ENCODE data around the gene MRTFB.

MRTFB gene

DNA sequence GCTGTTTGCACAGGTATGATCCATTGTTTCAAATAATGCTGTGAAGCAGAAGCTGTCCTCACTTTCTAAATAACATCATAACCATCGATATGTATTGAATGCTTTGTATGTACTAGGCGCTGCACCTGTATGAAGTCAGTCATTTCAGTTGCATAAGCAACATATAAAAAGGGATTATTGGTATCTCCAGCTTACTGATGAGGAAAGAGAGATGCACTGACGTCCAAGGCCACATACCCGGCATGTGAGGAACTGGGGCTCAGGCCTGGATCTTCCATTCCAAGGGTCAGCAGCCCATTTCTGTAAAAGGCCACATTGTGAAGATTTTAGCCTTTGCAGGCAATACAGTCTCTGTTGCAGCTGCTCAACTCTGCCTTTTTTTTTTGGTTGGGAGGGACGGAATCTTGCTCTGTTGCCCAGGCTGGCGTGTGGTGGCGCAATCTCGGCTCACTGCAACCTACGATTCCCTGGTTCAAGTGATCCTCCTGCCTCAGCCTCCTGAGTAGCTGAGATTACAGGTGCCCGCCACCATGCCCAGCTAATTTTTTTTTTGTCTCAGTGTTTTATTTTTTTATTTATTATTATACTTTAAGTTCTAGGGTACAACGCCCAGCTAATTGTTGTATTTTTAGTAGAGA, 244.7 kb downstream of the MRTFB start:
- DNase-seq: no peak

All from amniotic stem cell (primary cell).